ENCODE measurements around the gene UBE2V1. TPM values are rescaled to one million over a fixed set of nuclear protein-coding genes. Genes with fewer than 3 reads are reported as not detected.

The UBE2V1 gene
- total and polyA plus RNA-seq, 2 of the 13 experiments (the other 11 are each of a cell fraction or from before 2014, with no cell fraction given) = 81.3 to 132 TPM

- TF ChIP-seq ZBTB4 (CRISPR knock-in tag; IDR thresholded peaks at IDR 0.05; ENCODE audit: borderline replicate concordance) (no peak), ZNF609 (CRISPR knock-in tag; IDR thresholded peaks at IDR 0.05; ENCODE audit: borderline replicate concordance) (peak; percentile 63; the same call in 1 of the 2 replicates), FOXA1 (IDR thresholded peaks at IDR 0.05) (no peak), FOXA1 (CRISPR knock-in tag; IDR thresholded peaks at IDR 0.05) (peak; percentile 44; the same call in 1 of the 2 replicates), ZNF878 (CRISPR knock-in tag; IDR thresholded peaks at IDR 0.05) (no peak), ZNF691 (CRISPR knock-in tag; IDR thresholded peaks at IDR 0.05; ENCODE audit: borderline replicate concordance, low read depth) (no peak), ZNF572 (CRISPR knock-in tag; IDR thresholded peaks at IDR 0.05) (no peak), FOXK1 (CRISPR knock-in tag; IDR thresholded peaks at IDR 0.05; ENCODE audit: borderline replicate concordance, low read depth) (peak; percentile 96), HMGXB4 (CRISPR knock-in tag; IDR thresholded peaks at IDR 0.05; ENCODE audit: borderline replicate concordance in 1 of 2, low read depth in 1 of 2) (peak; percentile 67 to 94), ZKSCAN5 (CRISPR knock-in tag; IDR thresholded peaks at IDR 0.05) (no peak), ARID3A (IDR thresholded peaks at IDR 0.05; ENCODE audit: low read depth, low read length) (peak; percentile 76)
- TF ChIP-seq, protein P1, sequence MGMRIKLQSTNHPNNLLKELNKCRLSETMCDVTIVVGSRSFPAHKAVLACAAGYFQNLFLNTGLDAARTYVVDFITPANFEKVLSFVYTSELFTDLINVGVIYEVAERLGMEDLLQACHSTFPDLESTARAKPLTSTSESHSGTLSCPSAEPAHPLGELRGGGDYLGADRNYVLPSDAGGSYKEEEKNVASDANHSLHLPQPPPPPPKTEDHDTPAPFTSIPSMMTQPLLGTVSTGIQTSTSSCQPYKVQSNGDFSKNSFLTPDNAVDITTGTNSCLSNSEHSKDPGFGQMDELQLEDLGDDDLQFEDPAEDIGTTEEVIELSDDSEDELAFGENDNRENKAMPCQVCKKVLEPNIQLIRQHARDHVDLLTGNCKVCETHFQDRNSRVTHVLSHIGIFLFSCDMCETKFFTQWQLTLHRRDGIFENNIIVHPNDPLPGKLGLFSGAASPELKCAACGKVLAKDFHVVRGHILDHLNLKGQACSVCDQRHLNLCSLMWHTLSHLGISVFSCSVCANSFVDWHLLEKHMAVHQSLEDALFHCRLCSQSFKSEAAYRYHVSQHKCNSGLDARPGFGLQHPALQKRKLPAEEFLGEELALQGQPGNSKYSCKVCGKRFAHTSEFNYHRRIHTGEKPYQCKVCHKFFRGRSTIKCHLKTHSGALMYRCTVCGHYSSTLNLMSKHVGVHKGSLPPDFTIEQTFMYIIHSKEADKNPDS (CRISPR knock-in tag; IDR thresholded peaks at IDR 0.05) = no peak
Observed at GRCh38 chr20:50115591-50116367, 2.8 kb upstream of the UBE2V1 start (continued).
